Trophoblast cell (in vitro differentiated cells and primary cell): ENCODE results near the gene IMMP2L.

Experiments used
- DNase-seq, 2 donors: peaks; one replicate each; pipeline ENCODE4 v3.0.0-alpha.2; 2016
- H2AFZ ChIP-seq: 2 replicates; pipeline ENCODE4 v1.6.1; 2013; ENCODE audit warnings: low read length, moderate library complexity, mild to moderate bottlenecking; ENCODE audit not compliant: insufficient read depth, poor library complexity
- H2AK5ac ChIP-seq: 2 replicates; pipeline ENCODE4 v1.6.1; 2013; ENCODE audit warnings: mild to moderate bottlenecking, low read length
- H2BK120ac ChIP-seq: 2 replicates; pipeline ENCODE4 v1.6.1; 2013; ENCODE audit warnings: low read length, mild to moderate bottlenecking, moderate library complexity; ENCODE audit not compliant: insufficient read depth, poor library complexity
- H2BK12ac ChIP-seq: 2 replicates; pipeline ENCODE4 v1.6.1; 2013; ENCODE audit warnings: mild to moderate bottlenecking, low read length, moderate library complexity
- H2BK5ac ChIP-seq: 2 replicates; pipeline ENCODE4 v1.6.1; 2013; ENCODE audit warnings: low read length, low read depth, moderate library complexity, mild to moderate bottlenecking; ENCODE audit not compliant: poor library complexity
- H3K14ac ChIP-seq: 2 replicates; pipeline ENCODE4 v1.6.1; 2013; ENCODE audit warnings: mild to moderate bottlenecking, low read length
- H3K18ac ChIP-seq: 2 replicates; pipeline ENCODE4 v1.6.1; 2013; ENCODE audit warnings: mild to moderate bottlenecking, low read length
- H3K23ac ChIP-seq: 2 replicates; pipeline ENCODE4 v1.6.1; 2013; ENCODE audit warnings: low read length
- H3K27ac ChIP-seq: 2 replicates; pipeline ENCODE4 v1.5.1; 2013; ENCODE audit warnings: low read depth, mild to moderate bottlenecking, inconsistent platforms, low read length, moderate library complexity
- H3K27me3 ChIP-seq: 2 replicates; pipeline ENCODE4 v1.6.1; 2013; ENCODE audit warnings: inconsistent platforms, mild to moderate bottlenecking, low read length, moderate library complexity; ENCODE audit not compliant: insufficient read depth
- H3K36me3 ChIP-seq, 2 experiments: 1 replicate in 1 of 2; 2 replicates in 1 of 2; pipeline ENCODE4 v1.6.1; 2013; ENCODE audit warnings: low read length in 2 of 2, mild to moderate bottlenecking in 2 of 2, moderate library complexity in 1 of 2; ENCODE audit not compliant: insufficient read depth in 2 of 2, control insufficient read depth in 1 of 2
- H3K4ac ChIP-seq: 2 replicates; pipeline ENCODE4 v1.6.1; 2013; ENCODE audit warnings: low read depth, mild to moderate bottlenecking, low read length, moderate library complexity
- H3K4me1 ChIP-seq, 2 experiments: 1 replicate in 1 of 2; 2 replicates in 1 of 2; pipeline ENCODE4 v1.6.1; 2013; ENCODE audit warnings: low read length in 2 of 2, mild to moderate bottlenecking in 2 of 2, moderate library complexity in 1 of 2; ENCODE audit not compliant: insufficient read depth in 2 of 2, control insufficient read depth in 1 of 2
- H3K4me2 ChIP-seq: 2 replicates; pipeline ENCODE4 v1.6.1; 2013; ENCODE audit warnings: inconsistent platforms, mild to moderate bottlenecking, low read length, moderate library complexity
- H3K4me3 ChIP-seq: 2 replicates; pipeline ENCODE4 v1.5.1; 2013; ENCODE audit warnings: mild to moderate bottlenecking, low read depth, low read length, inconsistent platforms
- H3K79me1 ChIP-seq: one replicate; pipeline ENCODE4 v1.6.1; 2013; ENCODE audit warnings: low read length
- H3K79me2 ChIP-seq: 2 replicates; pipeline ENCODE4 v1.6.1; 2013; ENCODE audit warnings: low read length, mild to moderate bottlenecking; ENCODE audit not compliant: control insufficient read depth, insufficient read depth, poor library complexity
- H3K9ac ChIP-seq: 2 replicates; pipeline ENCODE4 v1.6.1; 2013; ENCODE audit warnings: mild to moderate bottlenecking, low read length
- H3K9me3 ChIP-seq: 2 replicates; pipeline ENCODE4 v1.6.1; 2013; ENCODE audit warnings: low read depth, mild to moderate bottlenecking, control low read depth, inconsistent platforms, low read length; ENCODE audit not compliant: insufficient read depth
- H4K12ac ChIP-seq: 2 replicates; pipeline ENCODE4 v1.6.1; 2013; ENCODE audit warnings: low read depth, mild to moderate bottlenecking, low read length, moderate library complexity
- H4K8ac ChIP-seq: 2 replicates; pipeline ENCODE4 v1.6.1; 2013; ENCODE audit warnings: low read depth, mild to moderate bottlenecking, low read length, moderate library complexity
- H4K91ac ChIP-seq: one replicate; pipeline ENCODE4 v1.6.1; 2013; ENCODE audit warnings: low read depth, mild to moderate bottlenecking, low read length, moderate library complexity
- WGBS: extraction: QIAGEN DNeasy Blood & Tissue Kit; methylation state at CpG from one replicate; pipeline ENCODE4 v1.1.7; 2013; ENCODE audit warnings: missing lambda C conversion rate; ENCODE audit not compliant: insufficient read length, insufficient coverage; ENCODE audit errors: extremely low coverage; 5-methylcytosine and 5-hydroxymethylcytosine counted together

Gene IMMP2L

GRCh38 chr7:110897538-110897937 is 664.8 kb downstream of the IMMP2L start:
- no peak overlapping the region for H2BK12ac ChIP-seq
- no peaks in the 10 kb centered on the region for H3K36me3 ChIP-seq
- no peak overlapping the region for H2BK120ac ChIP-seq
- no peaks in the 10 kb centered on the region for H3K79me2 ChIP-seq
- H2AK5ac ChIP-seq: no peak overlapping the region
- no peaks in the 10 kb centered on the region for H3K4me1 ChIP-seq
- H3K4me2 ChIP-seq: no peak overlapping the region
- no peak overlapping the region for H3K27ac ChIP-seq
- H2AFZ ChIP-seq: no peak overlapping the region
- no peak overlapping the region for H4K8ac ChIP-seq
- no peak overlapping the region for H4K12ac ChIP-seq
- H3K18ac ChIP-seq: no peak overlapping the region
- H3K23ac ChIP-seq: no peak overlapping the region
- no peak overlapping the region for H3K9ac ChIP-seq
- H3K9me3 ChIP-seq: no peaks in the 10 kb centered on the region
- no peak overlapping the region for H3K14ac ChIP-seq
- H3K4ac ChIP-seq: no peak overlapping the region
- no peak for DNase-seq
- no peak overlapping the region for H2BK5ac ChIP-seq
- H3K27me3 ChIP-seq: no peaks in the 10 kb centered on the region
- no peak overlapping the region for H4K91ac ChIP-seq
- no peaks in the 10 kb centered on the region for H3K79me1 ChIP-seq
- H3K4me3 ChIP-seq: no peak overlapping the region
- WGBS: no CpG with 5 or more reads among the region's 1 CpG

- Histone ChIP-seq H4K91ac (no peak overlapping the region), H2BK120ac (no peak overlapping the region), H3K4me1 (no peaks in the 10 kb centered on the region), H3K27ac (no peak overlapping the region), H2AFZ (no peak overlapping the region), H4K8ac (no peak overlapping the region), H2BK5ac (no peak overlapping the region), H3K4me3 (no peak overlapping the region), H3K14ac (no peak overlapping the region), H3K9me3 (no peaks in the 10 kb centered on the region), H3K18ac (no peak overlapping the region), H3K4ac (no peak overlapping the region), H3K9ac (no peak overlapping the region), H3K79me2 (no peaks in the 10 kb centered on the region), H2AK5ac (no peak overlapping the region), H3K79me1 (no peaks in the 10 kb centered on the region), H3K4me2 (no peak overlapping the region), H3K36me3 (no peaks in the 10 kb centered on the region), H3K23ac (no peak overlapping the region), H2BK12ac (no peak overlapping the region), H4K12ac (no peak overlapping the region), H3K27me3 (no peaks in the 10 kb centered on the region)
- no CpG with 5 or more reads among the region's 1 CpG for WGBS
- DNase-seq: no peak
These were observed 668.2 kb downstream of the IMMP2L start for GRCh38 chr7:110894111-110894510.

DNA sequence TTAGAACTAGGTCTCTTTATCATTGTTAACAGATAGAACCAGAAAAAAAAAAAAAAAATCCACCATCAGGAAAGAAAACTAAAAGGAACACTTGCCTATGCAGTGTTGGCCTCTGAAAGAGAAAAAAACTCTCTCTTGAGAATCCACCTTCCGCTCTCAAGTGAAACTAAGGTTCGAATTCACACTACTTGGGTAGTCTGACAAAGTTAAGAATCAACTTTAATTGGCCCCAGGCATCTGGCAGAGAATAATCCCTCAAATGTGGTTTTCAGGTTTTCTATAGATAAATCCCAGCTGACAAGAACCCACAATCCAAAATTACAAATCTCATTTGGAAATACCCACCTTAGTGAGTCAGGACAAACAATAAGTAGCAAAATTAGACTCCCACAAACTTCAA is 671.1 kb downstream of the IMMP2L start:
- no peak for DNase-seq
- Histone ChIP-seq H3K36me3 (no peaks in the 10 kb centered on the region), H3K9me3 (no peaks in the 10 kb centered on the region), H3K27ac (no peak overlapping the region), H3K27me3 (no peaks in the 10 kb centered on the region), H3K4me3 (no peak overlapping the region), H4K8ac (no peak overlapping the region), H3K14ac (no peak overlapping the region), H3K9ac (no peak overlapping the region), H2AK5ac (no peak overlapping the region), H3K4ac (no peak overlapping the region), H4K91ac (no peak overlapping the region), H3K4me1 (no peaks in the 10 kb centered on the region), H2BK120ac (no peak overlapping the region), H2AFZ (no peak overlapping the region), H3K23ac (no peak overlapping the region), H3K79me1 (no peaks in the 10 kb centered on the region), H2BK5ac (no peak overlapping the region), H4K12ac (no peak overlapping the region), H3K4me2 (no peak overlapping the region), H3K79me2 (no peaks in the 10 kb centered on the region), H3K18ac (no peak overlapping the region), H2BK12ac (no peak overlapping the region)
- no CpG with 5 or more reads among the region's 2 CpGs for WGBS

DNA sequence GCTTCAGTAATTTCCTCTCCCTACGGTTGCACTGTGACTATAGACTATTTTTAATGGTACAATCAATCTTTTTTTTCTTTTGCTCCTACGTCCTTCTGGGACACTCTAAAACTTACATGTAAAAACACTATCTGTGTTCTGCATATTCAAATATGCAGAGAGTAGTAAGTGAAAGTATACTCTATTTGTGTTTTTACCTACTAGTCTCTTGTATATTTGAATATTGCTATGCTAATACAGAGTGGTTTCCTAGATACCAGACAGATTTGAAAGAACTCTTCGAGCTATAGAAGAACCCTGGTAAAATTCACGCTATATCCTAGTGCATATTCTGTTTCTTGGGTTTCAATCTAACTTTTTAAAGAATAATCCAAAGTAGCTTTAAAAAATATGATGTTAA is 672.2 kb downstream of the IMMP2L start:
- H2AFZ ChIP-seq: no peak overlapping the region
- H3K79me2 ChIP-seq: no peaks in the 10 kb centered on the region
- no peak for DNase-seq
- no peak overlapping the region for H2AK5ac ChIP-seq
- no peak overlapping the region for H3K4ac ChIP-seq
- no peaks in the 10 kb centered on the region for H3K9me3 ChIP-seq
- H3K36me3 ChIP-seq: no peaks in the 10 kb centered on the region
- no peak overlapping the region for H4K12ac ChIP-seq
- H4K91ac ChIP-seq: no peak overlapping the region
- no peak overlapping the region for H3K4me2 ChIP-seq
- WGBS: no CpG with 5 or more reads among the region's 4 CpGs
- H3K14ac ChIP-seq: no peak overlapping the region
- H3K23ac ChIP-seq: no peak overlapping the region
- H3K9ac ChIP-seq: no peak overlapping the region
- H3K27me3 ChIP-seq: no peaks in the 10 kb centered on the region
- H2BK120ac ChIP-seq: no peak overlapping the region
- no peak overlapping the region for H2BK5ac ChIP-seq
- H3K4me3 ChIP-seq: no peak overlapping the region
- H3K27ac ChIP-seq: no peak overlapping the region
- H4K8ac ChIP-seq: no peak overlapping the region
- no peak overlapping the region for H3K18ac ChIP-seq
- H2BK12ac ChIP-seq: no peak overlapping the region
- no peaks in the 10 kb centered on the region for H3K4me1 ChIP-seq
- no peaks in the 10 kb centered on the region for H3K79me1 ChIP-seq
